ENCODE data around the gene FRZB.
"Not testable (repeated sequence)": the region's sequence is repeated elsewhere in the genome, so short reads cannot be mapped to it uniquely, and the experiment has no call there.

FRZB gene

GRCh38 chr2:182866461-182867406 is at the start of gene FRZB:
Gene FRZB, minus strand, starts transcription at chr2:182866637. Its CDS starts 85 bp downstream, at chr2:182866552.
- no peak for DNase-seq

- no peak for DNase-seq
Measured at GRCh38 chr2:182915369-182916326, 49.2 kb upstream of the FRZB start.

GRCh38 chr2:182914852-182915251 is 48.4 kb upstream of the FRZB start:
- DNase-seq = no peak

GRCh38 chr2:182913064-182913463 is 46.6 kb upstream of the FRZB start:
- no peak for DNase-seq

- no peak for DNase-seq
Measured at GRCh38 chr2:182912518-182912915, 46.1 kb upstream of the FRZB start.

- DNase-seq = no peak
Measured at GRCh38 chr2:182911813-182912517, 45.5 kb upstream of the FRZB start.

GRCh38 chr2:182910965-182911364 is 44.5 kb upstream of the FRZB start:
- DNase-seq = no peak

GRCh38 chr2:182907081-182907830 is 40.8 kb upstream of the FRZB start:
- no peak for DNase-seq

GRCh38 chr2:182906454-182906853 is 40.0 kb upstream of the FRZB start:
- DNase-seq = no peak

GRCh38 chr2:182904844-182905243 is 38.4 kb upstream of the FRZB start:
- no peak for DNase-seq

- no peak for DNase-seq
Measured at GRCh38 chr2:182903566-182903965, 37.1 kb upstream of the FRZB start.

GRCh38 chr2:182901748-182902147 is 35.3 kb upstream of the FRZB start:
- no peak for DNase-seq

- DNase-seq = no peak
Measured at GRCh38 chr2:182898718-182899117, 32.3 kb upstream of the FRZB start.

GRCh38 chr2:182897137-182897536 is 30.7 kb upstream of the FRZB start:
- DNase-seq = no peak

GRCh38 chr2:182895798-182896197 is 29.4 kb upstream of the FRZB start:
- DNase-seq = no peak

GRCh38 chr2:182895169-182895568 is 28.7 kb upstream of the FRZB start:
- DNase-seq = no peak

GRCh38 chr2:182894174-182894573 is 27.7 kb upstream of the FRZB start:
- no peak for DNase-seq

- DNase-seq = no peak
Measured at GRCh38 chr2:182893666-182894065, 27.2 kb upstream of the FRZB start.

- not testable (repeated sequence) for DNase-seq
Measured at GRCh38 chr2:182893035-182893434, 26.6 kb upstream of the FRZB start.

GRCh38 chr2:182891611-182892010 is 25.2 kb upstream of the FRZB start:
- DNase-seq = no peak

GRCh38 chr2:182890773-182891378 is 24.4 kb upstream of the FRZB start:
- DNase-seq = no peak

GRCh38 chr2:182890305-182890704 is 23.9 kb upstream of the FRZB start:
- DNase-seq = no peak

Measured in RPMI8226 (cell line).